OCI-LY7 (cell line): ENCODE data around the gene GSK3B.

Source experiments
- CTCF ChIP-seq: fragments of 200-600 bp; sonication (generic); conservative IDR thresholded peaks from 2 replicates; pipeline ENCODE4 v1.5.1; 2014; ENCODE audit warnings: mild to moderate bottlenecking, antibody characterized with exemption, low read length, moderate library complexity, mixed read lengths
- EZH2phosphoT487 ChIP-seq: fragments of 200-600 bp; sonication (generic); IDR thresholded peaks from 2 replicates; pipeline ENCODE4 v1.6.1; 2018; ENCODE audit warnings: low read depth, borderline replicate concordance, mild to moderate bottlenecking, mixed run types, antibody characterized with exemption, low read length, moderate library complexity, mixed read lengths

GRCh38 chr3:119782460-119782859, 311.8 kb downstream of the GSK3B start:
- TF ChIP-seq CTCF = no peak
- no peak for TF ChIP-seq EZH2phosphoT487
